Measurements from ENCODE around the gene CHRNA4.
"Not testable (repeated sequence)": the region's sequence is repeated elsewhere in the genome, so short reads cannot be mapped to it uniquely, and the experiment has no call there.

Gene CHRNA4

DNA sequence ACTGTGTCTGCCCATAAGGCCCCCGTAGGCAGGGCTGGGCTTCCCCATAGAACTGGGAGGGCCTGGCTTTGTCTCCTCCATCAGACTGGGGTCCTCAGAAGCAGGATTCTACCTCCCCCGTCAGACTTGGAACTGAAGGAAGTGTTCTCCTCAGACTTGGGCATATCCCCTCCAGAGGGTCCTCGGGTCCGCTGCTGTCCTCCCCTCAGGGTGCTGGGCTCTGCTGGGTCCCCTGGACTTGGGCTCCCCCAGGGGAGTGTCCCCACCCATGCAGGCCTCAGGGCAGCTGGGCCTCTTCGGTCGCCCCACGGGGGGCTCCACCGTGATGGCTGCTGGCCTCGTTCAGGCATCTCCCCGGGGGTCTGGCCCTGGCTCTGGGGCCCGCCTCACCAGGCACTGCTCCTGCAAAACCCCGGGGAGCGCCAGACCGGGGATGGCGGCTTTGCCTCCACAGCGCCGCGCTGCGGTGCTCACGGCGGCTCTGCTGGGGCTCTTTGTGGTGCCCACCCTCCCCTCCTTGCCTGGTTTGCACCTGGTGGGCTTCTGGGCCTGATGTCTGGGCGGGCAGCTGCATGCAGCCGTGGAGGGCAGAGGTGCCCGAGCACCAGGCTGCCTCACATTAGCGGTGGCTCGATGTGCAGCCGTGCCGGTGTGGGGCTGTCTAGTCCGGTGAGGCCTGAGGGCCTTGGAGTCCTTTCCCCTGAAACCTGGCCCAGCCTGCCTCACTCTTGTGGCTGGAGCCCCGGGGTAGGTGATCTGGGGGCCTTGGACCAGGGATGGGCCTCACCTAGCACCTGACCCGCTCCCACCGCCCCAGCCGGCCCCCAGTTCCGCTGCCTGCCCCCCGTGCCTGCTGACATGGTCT lies 54.2 kb downstream of the CHRNA4 start:
- no peak for DNase-seq

DNA sequence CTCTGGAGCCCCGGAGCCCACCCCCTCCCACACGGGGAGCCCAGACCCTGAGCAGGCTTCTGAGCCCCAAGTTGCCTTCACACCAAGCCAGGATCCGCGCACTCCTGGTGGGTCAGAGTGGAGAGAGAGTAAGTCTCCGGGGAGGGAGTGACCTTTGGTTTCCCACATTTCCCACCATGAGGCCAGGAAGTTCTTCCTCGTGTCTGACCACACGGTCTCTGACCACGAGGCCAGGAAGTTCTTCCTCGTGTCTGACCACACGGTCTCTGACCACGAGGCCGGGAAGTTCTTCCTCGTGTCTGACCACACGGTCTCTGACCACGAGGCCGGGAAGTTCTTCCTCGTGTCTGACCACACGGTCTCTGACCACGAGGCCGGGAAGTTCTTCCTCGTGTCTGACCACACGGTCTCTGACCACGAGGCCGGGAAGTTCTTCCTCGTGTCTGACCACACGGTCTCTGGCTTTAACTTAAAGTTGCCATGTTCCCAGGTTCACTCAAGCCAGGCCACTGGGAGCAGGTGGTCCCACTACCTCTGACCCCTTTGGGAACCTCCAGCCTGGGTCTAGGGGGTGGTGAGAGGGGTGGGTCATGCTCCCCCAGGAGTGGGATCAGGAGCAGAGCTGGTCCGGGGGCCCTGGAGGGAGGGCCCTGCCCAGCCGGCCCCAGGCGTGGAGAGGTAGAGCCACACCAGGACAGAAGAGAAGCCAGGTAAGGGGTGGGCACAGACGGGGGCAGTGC lies 55.0 kb downstream of the CHRNA4 start:
- not testable (repeated sequence) for DNase-seq

DNA sequence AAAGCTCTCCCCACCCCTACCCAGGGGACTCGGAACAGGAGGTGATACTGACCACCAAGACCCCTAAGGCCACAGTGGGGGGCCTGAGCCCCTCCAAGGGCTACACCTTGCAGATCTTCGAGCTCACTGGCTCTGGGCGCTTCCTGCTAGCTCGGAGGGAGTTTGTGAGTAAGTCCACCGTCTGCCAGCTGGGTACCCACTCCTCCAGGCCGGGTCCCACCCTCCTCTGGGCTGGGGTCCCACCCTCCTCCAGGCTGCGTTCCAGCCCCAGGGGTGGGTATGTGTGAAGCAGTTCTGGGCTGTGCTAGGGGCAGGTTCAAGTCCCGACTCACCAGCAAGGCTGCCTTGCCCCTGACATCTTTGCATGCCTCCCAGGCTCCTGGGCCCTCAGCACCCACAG lies 55.8 kb downstream of the CHRNA4 start:
- no peak for DNase-seq

GRCh38 chr20:63303095-63303666 lies 58.0 kb downstream of the CHRNA4 start:
- DNase-seq, result no peak

GRCh38 chr20:63301671-63302070 lies 59.5 kb downstream of the CHRNA4 start:
- no peak for DNase-seq

GRCh38 chr20:63298731-63299312 lies 62.3 kb downstream of the CHRNA4 start:
- no peak for DNase-seq

DNA sequence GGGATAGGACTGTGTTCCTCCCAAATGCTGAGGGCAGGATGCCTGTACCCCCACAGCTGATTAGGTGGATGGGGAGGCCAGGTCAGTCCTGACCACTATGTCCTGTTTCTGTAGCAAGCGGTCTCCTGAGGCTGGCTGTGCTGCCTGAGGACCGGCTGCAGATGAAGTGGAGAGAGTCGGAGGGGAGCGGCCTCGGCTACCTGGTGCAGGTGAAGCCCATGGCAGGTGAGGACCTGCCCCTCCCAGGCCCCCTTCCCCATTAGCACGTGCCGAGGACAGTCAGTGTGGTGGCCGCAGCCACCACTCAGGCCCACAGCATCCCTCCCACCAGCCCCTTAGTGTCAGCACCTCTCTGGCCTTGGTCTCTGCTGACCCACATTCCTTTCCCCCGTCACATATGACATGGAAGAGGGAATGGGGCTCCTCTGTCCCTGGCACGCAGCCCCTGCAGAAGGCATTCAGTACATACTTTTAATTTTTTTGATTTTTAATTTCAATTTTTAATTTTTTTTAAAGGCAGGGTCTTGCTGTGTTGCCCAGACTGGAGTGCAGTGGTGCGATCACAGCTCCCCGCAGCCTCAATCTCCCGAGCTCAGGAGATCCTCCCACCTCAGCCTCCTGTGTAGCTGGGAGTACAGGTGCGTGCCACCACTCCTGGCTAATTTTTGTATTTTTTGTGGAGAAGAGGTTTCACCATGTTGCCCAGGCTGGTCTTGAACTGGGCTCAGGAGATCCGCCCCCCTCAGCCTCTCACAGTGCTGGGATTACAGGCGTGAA lies 63.2 kb downstream of the CHRNA4 start:
- DNase-seq, result no peak

DNA sequence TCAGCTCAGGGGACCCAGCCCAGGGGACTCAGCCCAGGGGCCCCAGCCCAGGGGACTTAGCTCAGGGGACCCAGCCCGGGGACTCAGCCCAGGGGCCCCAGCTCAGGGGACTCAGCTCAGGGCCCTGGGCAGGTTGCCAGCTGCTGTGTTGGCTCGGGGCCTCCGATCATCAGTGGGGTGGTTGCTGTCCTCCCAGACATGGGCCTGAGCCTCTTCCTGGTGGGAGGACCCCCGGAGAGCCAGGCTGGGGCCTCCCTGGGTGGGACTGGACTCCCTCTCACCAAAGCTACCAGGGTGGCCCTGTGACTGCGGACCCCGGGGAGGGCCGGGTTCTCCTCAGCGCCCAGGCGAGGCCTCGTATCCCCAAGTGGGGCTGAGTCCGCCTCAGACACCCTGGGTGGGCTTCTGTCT lies 63.8 kb downstream of the CHRNA4 start:
- no peak for DNase-seq

DNA sequence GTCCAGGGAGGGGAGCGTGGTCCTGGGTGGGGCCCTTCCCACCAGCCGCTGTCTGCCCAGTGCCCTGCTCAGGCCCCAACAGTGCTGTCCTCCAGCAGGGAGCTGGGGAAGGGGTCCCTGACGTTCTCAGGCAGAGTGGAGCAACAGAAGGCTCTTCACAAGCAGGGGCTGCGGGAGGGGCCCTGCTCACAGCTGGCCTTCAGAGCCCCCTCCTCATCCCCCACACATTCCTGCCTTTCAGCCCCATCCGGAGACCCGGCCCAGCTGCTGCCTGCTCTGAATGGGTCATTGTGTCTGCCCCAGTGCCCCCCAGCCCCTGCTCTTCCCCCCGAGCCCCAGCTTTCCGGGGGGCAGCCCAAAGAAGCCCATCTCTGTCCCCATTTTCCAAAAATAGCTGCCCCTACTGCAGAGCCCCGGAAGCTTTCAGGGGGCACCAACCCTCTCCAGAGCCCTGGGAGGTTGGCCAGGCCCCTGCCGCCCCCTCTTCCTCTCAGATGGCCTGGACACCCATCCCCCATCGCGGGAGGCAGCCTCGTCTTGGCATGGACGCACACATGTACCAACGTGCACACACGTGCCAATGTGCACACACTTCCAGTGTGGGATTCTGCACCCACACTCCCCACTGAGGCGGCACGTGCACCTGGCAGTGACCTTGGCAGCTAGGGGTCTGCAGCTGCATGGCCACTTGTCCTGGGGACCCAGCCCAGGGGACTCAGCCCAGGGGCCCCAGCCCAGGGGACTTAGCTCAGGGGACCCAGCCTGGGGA lies 64.4 kb downstream of the CHRNA4 start:
- no peak for DNase-seq

- DNase-seq, result no peak
Observed at GRCh38 chr20:63295846-63296245, 65.3 kb downstream of the CHRNA4 start.

GRCh38 chr20:63295422-63295821 lies 65.7 kb downstream of the CHRNA4 start:
- DNase-seq, result no peak

DNA sequence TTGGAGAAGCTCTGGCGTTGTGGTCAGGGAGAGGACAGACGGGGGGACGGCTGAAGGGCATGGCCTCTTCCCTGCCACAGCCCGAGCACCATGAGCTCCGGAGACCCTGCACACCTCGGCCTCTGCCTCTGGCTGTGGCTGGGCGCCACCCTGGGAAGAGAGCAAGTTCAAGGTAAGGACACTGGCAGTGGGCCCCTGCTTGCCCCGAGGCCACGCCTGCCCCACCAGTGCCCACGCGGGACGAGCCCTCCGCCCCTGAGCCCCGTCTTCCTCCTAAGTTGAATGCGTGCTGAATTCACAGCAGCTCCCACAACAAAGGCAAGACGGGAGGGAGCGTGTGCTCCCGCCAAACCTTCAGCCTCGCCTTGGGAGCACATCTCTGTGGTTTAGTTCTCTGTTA lies 66.1 kb downstream of the CHRNA4 start:
- DNase-seq, result no peak

- DNase-seq, result no peak
Observed at GRCh38 chr20:63294536-63294900, 66.6 kb downstream of the CHRNA4 start.

DNA sequence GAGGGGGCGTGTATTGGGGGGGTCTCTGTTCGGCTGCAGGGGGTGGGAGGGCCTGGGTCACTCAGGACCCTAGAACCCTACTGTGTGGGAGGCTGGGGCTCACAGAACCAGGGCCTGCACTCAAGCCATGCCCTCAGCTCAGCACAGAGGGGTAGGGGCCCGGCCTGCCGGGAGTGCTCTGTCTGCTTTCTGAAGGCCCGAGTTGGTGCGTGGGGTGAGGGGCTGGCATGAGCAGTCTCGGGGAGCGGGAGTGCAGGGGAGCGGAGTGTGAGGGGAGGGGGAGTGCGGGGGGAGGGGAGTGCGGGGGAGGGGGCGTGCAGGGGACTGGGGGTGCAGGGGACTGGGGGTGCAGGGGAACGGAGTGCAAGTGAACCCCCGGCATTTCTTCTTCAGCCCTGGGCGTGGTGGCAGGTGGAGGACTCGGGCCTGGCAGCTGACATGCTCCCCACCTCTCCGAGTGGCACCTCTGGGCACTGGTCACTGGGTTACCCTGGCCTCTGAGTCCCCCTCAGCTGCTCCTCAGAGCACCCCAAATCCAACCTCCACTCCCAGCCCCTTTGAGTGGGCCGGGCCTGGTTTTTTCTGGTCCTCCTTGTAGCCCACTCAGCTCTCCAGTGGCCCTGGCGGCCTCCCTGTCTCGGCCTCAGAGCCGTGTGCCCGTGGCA lies 67.1 kb downstream of the CHRNA4 start:
- DNase-seq, result no peak

GRCh38 chr20:63293456-63293855 lies 67.7 kb downstream of the CHRNA4 start:
- no peak for DNase-seq
